Colonic mucosa (tissue), 4 donors: Measurements from ENCODE around the gene RAB40B. TPM values are rescaled to one million over a fixed set of nuclear protein-coding genes. Genes with fewer than 3 reads are reported as not detected.
"Not testable (repeated sequence)": the region's sequence is repeated elsewhere in the genome, so short reads cannot be mapped to it uniquely, and the experiment has no call there.

Source experiments
- DNase-seq: peaks from one replicate; pipeline ENCODE4 v3.0.0-alpha.2; 2020
- H3K27ac ChIP-seq: fragments of 200-600 bp; one replicate; pipeline ENCODE4 v1.8.0; 2021
- H3K27me3 ChIP-seq: fragments of 200-600 bp; one replicate; pipeline ENCODE4 v1.8.0; 2021
- H3K36me3 ChIP-seq: fragments of 200-600 bp; one replicate; pipeline ENCODE4 v1.8.0; 2021
- H3K4me1 ChIP-seq: fragments of 200-600 bp; one replicate; pipeline ENCODE4 v1.8.0; 2021; ENCODE audit warnings: mild to moderate bottlenecking
- H3K4me3 ChIP-seq: fragments of 200-600 bp; one replicate; pipeline ENCODE4 v1.8.0; 2021
- H3K9ac ChIP-seq, 2 donors: one replicate each; pipeline ENCODE4 v1.7.0; 2013; ENCODE audit warnings: control low read depth in 2 of 2, low read depth in 2 of 2, low read length in 2 of 2
- H3K9me3 ChIP-seq: fragments of 200-600 bp; one replicate; pipeline ENCODE4 v1.8.0; 2021
- intact Hi-C: fragments of 100-400 bp; cut with DNase I; formaldehyde crosslinking; loops from one replicate; pipeline ENCODE4 v1.14.1; 2022
- total RNA-seq, 2 donors: library from RNA; stranded (reverse); fragmentation: NEBNext Ultra II Directional in 1 of 2; extraction: Animal tissue kit (Norgen Biotek cat#: 25700) in 1 of 2; gene quantifications; one replicate each; pipeline ENCODE4 v1.2.1, GENCODE V29; 2021
- TF ChIP-seq, protein P1 (sequence below): fragments of 200-600 bp; IDR thresholded peaks from one replicate; pipeline ENCODE4 v1.8.0; 2022; ENCODE audit warnings: antibody characterized with exemption, mild to moderate bottlenecking
- donor health status: healthy.
- donor health status: DM: no; HTN: no; CAD: no.
- donor health status: DM: no; HTN: no; CAD: no.

Gene RAB40B, protein sequence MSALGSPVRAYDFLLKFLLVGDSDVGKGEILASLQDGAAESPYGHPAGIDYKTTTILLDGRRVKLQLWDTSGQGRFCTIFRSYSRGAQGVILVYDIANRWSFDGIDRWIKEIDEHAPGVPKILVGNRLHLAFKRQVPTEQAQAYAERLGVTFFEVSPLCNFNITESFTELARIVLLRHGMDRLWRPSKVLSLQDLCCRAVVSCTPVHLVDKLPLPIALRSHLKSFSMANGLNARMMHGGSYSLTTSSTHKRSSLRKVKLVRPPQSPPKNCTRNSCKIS
- 10 to 100 TPM; 34.7 to 35.8 TPM for total RNA-seq

DNA sequence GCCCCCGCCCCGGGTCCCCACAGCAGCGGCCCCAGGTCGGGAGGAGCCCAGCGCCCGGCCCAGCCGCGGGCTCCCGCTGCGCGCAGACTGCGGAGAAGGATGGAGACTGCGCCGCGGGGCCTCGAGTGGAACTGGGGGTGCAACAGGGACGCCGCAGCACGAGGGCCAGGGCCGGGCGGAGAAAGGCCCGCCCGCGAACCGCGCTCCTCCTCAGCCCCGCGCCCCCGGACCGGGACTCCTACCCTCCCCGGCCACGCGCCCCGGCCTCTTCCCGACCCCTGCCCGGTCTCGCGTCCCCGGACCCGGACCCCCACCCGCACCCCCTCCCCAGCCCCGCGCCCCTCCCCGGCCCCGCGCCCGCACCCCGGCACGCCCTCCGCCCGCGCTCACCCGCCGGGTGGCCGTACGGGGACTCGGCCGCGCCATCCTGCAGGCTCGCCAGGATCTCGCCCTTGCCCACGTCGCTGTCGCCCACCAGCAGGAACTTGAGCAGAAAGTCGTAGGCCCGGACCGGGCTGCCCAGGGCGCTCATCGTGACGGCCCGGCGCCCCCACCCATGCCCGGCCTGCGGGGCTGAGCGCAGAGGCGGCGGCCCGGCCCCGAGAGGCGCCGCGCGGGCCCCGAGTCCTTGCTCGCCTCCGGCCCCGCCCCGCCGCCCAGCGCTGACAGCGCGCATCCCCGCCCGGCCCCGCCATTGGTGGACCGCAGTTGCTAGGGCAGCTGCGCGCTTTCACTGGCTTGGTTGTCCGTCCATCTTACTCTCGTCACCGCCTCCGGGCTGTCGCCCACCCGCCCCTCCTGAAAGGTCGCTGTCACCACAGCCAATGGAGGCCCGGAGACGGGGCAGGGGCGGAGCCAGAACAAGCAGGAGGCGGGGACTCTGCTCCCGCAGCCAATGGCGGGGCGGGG is at the start of gene RAB40B:
RAB40B (minus strand) TSS at position 634 of the 909 bp plus-strand sequence; CDS start at position 532, 102 bp downstream.
- Histone ChIP-seq H3K36me3 (no peaks in the 10 kb centered on the region), H3K4me3 (peak within 1 kb of the TSS; percentile 80), H3K9me3 (no peaks in the 10 kb centered on the region), H3K9ac (peak within 1 kb of the TSS; percentile 71 to 72), H3K4me1 (peaks cover 12% of the 10 kb centered on the region), H3K27me3 (no peaks in the 10 kb centered on the region), H3K27ac (no peak within 1 kb of the TSS)
- intact Hi-C loops, result no loop called here
- DNase-seq, result peak; percentile 99
- TF ChIP-seq, protein P1, sequence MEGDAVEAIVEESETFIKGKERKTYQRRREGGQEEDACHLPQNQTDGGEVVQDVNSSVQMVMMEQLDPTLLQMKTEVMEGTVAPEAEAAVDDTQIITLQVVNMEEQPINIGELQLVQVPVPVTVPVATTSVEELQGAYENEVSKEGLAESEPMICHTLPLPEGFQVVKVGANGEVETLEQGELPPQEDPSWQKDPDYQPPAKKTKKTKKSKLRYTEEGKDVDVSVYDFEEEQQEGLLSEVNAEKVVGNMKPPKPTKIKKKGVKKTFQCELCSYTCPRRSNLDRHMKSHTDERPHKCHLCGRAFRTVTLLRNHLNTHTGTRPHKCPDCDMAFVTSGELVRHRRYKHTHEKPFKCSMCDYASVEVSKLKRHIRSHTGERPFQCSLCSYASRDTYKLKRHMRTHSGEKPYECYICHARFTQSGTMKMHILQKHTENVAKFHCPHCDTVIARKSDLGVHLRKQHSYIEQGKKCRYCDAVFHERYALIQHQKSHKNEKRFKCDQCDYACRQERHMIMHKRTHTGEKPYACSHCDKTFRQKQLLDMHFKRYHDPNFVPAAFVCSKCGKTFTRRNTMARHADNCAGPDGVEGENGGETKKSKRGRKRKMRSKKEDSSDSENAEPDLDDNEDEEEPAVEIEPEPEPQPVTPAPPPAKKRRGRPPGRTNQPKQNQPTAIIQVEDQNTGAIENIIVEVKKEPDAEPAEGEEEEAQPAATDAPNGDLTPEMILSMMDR, result no peak

DNA sequence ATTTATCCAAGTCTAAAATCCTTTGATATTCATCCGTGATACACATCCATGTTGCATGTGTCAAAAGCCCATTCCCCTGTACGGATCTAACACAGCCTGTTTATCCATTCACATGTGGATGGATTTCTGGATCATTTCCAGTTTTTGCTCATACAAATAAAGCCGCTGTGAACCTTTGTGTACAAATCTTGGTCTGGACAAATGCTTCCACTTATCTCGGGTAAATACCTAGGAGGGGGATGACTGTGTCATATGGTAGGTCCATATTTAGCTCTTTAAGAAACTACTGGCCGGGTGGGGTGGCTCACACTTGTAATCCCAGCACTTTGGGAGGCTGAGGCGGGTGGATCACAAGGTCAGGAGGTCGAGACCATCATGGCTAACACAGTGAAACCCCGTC is 47.0 kb upstream of the RAB40B start:
- Histone ChIP-seq H3K4me1 (no peaks in the 10 kb centered on the region), H3K27me3 (no peaks in the 10 kb centered on the region), H3K27ac (no peak overlapping the region), H3K9ac (no peak overlapping the region), H3K4me3 (no peak overlapping the region), H3K36me3 (peaks cover 1% of the 10 kb centered on the region), H3K9me3 (no peaks in the 10 kb centered on the region)
- intact Hi-C loops, result no loop called here
- TF ChIP-seq, protein P1, result no peak
- no peak for DNase-seq

DNA sequence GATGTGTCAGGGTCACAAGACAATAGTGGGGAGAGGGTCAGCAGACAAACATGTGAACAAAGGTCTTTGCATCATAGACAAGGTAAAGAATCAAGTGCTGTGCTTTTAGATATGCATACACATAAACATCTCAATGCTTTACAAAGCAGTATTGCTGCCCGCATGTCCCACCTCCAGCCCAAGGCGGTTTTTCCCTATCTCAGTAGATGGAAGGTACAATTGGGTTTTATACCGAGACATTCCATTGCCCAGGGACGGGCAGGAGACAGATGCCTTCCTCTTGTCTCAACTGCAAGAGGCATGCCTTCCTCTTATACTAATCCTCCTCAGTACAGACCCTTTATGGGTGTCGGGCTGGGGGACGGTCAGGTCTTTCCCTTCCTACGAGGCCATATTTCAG is 46.2 kb upstream of the RAB40B start:
- H3K4me1 ChIP-seq, H3K9me3 ChIP-seq, H3K27ac ChIP-seq, H3K4me3 ChIP-seq, intact Hi-C loops, H3K36me3 ChIP-seq, H3K9ac ChIP-seq, H3K27me3 ChIP-seq, DNase-seq: not testable (repeated sequence)

DNA sequence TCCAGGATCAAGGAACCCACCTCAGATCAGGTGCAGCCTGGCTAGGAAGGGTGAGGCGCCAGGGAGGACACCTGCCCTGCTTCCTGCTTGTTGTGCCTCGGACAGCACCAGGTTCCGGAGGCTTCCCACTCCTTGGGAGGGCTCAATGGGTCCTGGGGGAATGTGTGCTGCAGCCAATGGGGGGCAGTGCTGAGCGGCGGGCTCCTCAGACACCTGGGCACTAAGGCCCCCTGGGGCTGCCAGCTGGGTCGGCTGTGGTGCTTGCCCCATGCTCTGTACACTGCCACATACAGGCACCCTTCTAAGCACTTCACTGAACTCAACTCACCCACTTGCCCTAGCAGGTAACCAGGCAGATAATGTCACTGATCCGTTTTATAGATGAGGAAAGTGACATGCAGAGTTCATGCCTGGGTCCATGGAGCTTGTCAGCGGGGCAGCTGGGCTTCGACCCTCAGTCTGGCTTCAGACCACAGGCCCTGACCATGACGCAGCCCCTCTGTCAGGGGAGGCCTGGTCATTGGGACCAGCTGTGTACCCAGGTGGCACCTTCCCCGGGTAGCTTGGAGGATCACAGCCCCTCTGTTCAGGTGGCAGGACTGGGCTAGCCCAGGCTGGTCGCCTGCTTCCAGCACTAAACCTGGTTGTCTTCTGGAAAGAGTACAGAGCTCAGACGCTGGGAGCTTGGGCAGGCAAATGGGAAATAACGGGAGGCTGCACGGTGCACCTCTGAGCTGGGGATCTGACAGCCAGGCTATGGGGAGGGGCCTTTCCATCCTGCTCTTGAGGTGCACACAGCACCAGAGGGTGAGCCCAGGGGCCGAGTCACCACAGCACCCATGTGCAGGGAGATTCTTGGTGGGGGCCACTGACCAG is 45.1 kb upstream of the RAB40B start:
- H3K9me3 ChIP-seq, result no peaks in the 10 kb centered on the region
- intact Hi-C loops, result no loop called here
- H3K36me3 ChIP-seq, result peaks cover 5% of the 10 kb centered on the region
- TF ChIP-seq, protein P1, result no peak
- no peak overlapping the region for H3K4me3 ChIP-seq
- no peak for DNase-seq
- H3K27me3 ChIP-seq, result no peaks in the 10 kb centered on the region
- no peak overlapping the region for H3K27ac ChIP-seq
- H3K4me1 ChIP-seq, result no peaks in the 10 kb centered on the region
- no peak overlapping the region for H3K9ac ChIP-seq

DNA sequence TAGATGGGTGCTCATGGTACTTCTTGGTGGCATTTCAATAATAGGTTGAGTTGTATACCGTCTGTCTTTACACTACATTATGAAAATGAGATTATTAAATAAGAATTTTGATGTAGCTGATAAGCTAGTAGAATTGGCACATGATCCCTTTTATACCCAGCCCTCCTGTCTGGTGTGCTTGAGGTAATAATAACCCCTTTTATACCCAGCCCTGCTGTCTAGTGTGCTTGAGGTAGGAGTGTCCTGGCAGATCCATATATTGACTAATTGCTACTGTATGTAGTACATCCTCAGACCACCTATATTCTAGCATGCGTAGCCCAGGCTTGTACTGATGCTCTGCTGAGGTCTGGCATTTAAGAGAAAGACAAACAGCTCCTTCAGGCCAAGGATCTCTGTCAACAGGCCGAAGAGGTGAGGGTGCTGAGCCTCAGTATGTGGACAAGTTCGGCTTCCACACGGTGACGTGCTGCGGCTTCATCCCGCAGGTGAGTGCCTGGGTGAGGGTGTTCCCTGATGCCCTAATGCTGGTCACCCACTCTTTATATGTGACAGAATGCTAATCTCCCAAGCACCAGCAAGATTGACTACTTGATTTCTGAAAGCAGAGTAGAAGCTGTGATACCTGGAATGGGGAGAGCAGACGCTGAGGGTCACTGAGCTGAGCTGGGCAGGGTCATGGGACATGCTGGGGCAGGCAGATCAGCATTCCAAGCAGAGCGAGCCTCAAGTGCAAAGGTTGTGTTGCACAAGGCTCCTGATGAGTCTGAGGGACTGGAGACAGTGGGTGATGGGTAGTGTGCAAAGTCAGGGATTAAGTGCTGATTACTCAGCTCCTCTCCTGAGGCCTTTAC is 42.6 kb upstream of the RAB40B start:
- Histone ChIP-seq H3K9me3 (no peaks in the 10 kb centered on the region), H3K27me3 (no peaks in the 10 kb centered on the region), H3K4me1 (no peaks in the 10 kb centered on the region), H3K36me3 (peaks cover 5% of the 10 kb centered on the region), H3K4me3 (no peak overlapping the region), H3K9ac (no peak overlapping the region), H3K27ac (no peak overlapping the region)
- DNase-seq, result no peak
- intact Hi-C loops, result no loop called here
- TF ChIP-seq, protein P1, result no peak
